Measurements from ENCODE around the gene KDM5A. TPM values are rescaled to one million over a fixed set of nuclear protein-coding genes. Genes with fewer than 3 reads are reported as not detected.
A peak's percentile ranks its signal among the peaks of the same experiment; 100 is the strongest.

The KDM5A gene
- total RNA-seq, 1 experiment from 2014 or later: 56.9 TPM

GRCh38 chr12:337039-337438 lies 52.1 kb downstream of the KDM5A start:
- no peak overlapping the region for H3K56ac ChIP-seq (ENCODE audit: insufficient read length, low read depth, low read length)
- Mint-ChIP-seq H3K27ac (peak overlapping the region in 2 of 3 experiments; percentile 21 to 68; a peak in 2 of 7 replicates), H3K27me3 (ENCODE audit: low read depth) (no peaks in the 10 kb centered on the region), H3K4me1 (no peaks in the 10 kb centered on the region), H3K36me3 (ENCODE audit: insufficient read depth in 1 of 3, low read depth in 3 of 3) (peaks cover 10 to 57% (median 53%) of the 10 kb centered on the region in 3 experiments; a peak in 6 of 7 replicates), H3K9me3 (no peaks in the 10 kb centered on the region), H3K4me3 (no peak overlapping the region)
- no peaks in the 10 kb centered on the region for H3K23me2 ChIP-seq (ENCODE audit: insufficient read length, low read depth, low read length, poor library complexity, severe bottlenecking)
- H3K18ac ChIP-seq (ENCODE audit: insufficient read length, low read depth, low read length): no peak overlapping the region
- no peak overlapping the region for H4K8ac ChIP-seq (replicated peaks; ENCODE audit: insufficient read length, low read depth, low read length)
- no peaks in the 10 kb centered on the region for H3K9me3 ChIP-seq (ENCODE audit: control insufficient read depth, low read depth, low read length)
- H2BK20ac ChIP-seq (ENCODE audit: low read depth, low read length, poor library complexity, severe bottlenecking): no peak overlapping the region
- no peak overlapping the region for H3K23ac ChIP-seq (ENCODE audit: insufficient read length, low read depth, low read length)
- no peak for TF ChIP-seq CTCF (conservative IDR thresholded peaks at IDR 0.05)
- DNase-seq: no peak
- H3K27me3 ChIP-seq (ENCODE audit: insufficient read depth, low read length): no peaks in the 10 kb centered on the region
- H3K79me2 ChIP-seq (ENCODE audit: insufficient read depth, low read length): no peaks in the 10 kb centered on the region
- no peak overlapping the region for H3K9ac ChIP-seq (ENCODE audit: extremely low read depth, insufficient read length, low read length)
- no CpG with 5 or more reads among the region's 6 CpGs for WGBS (ENCODE audit: extremely low coverage, insufficient read length, low lambda C conversion rate)
- H2BK5ac ChIP-seq (ENCODE audit: insufficient read length, low read length): no peak overlapping the region
- H3K79me1 ChIP-seq (ENCODE audit: insufficient read depth, low read depth, low read length, poor library complexity, severe bottlenecking): no peaks in the 10 kb centered on the region
- H2BK120ac ChIP-seq (ENCODE audit: low read depth, low read length, poor library complexity, severe bottlenecking): no peak overlapping the region
- no peak overlapping the region for H3K27ac ChIP-seq (ENCODE audit: insufficient read length, low read depth, low read length)
- no peak overlapping the region for H4K91ac ChIP-seq (ENCODE audit: insufficient read length, low read depth, low read length)
- H3K4ac ChIP-seq (ENCODE audit: low read depth, low read length): no peak overlapping the region
- no peaks in the 10 kb centered on the region for H4K20me1 ChIP-seq (ENCODE audit: control insufficient read depth, insufficient read depth, insufficient read length)
- H2AK5ac ChIP-seq (ENCODE audit: insufficient read length, low read length): no peak overlapping the region
- H4K5ac ChIP-seq (ENCODE audit: insufficient read length, low read depth, low read length): no peak overlapping the region
- no peak overlapping the region for H3K4me2 ChIP-seq (ENCODE audit: insufficient read depth, insufficient read length, low read length)
- H2AFZ ChIP-seq (ENCODE audit: low read length): no peak overlapping the region
- H2BK15ac ChIP-seq (ENCODE audit: low read depth, low read length): no peak overlapping the region
- H3T11ph ChIP-seq (ENCODE audit: low read length): no peak overlapping the region
- no peak overlapping the region for H2BK12ac ChIP-seq (ENCODE audit: insufficient read length, low read depth, low read length)
- H3K4me1 ChIP-seq (ENCODE audit: insufficient read depth, low read length): no peaks in the 10 kb centered on the region
- H3K14ac ChIP-seq (ENCODE audit: insufficient read depth, low read length): no peak overlapping the region

All from H9 (cell line).